ENCODE data around the gene UBA7. TPM values are rescaled to one million over a fixed set of nuclear protein-coding genes. Genes with fewer than 3 reads are reported as not detected.

UBA7 gene
- polyA plus RNA-seq, 1 of the 3 experiments (the other 2 are of a cell fraction) = 22.6 TPM

- TF ChIP-seq, protein P1, sequence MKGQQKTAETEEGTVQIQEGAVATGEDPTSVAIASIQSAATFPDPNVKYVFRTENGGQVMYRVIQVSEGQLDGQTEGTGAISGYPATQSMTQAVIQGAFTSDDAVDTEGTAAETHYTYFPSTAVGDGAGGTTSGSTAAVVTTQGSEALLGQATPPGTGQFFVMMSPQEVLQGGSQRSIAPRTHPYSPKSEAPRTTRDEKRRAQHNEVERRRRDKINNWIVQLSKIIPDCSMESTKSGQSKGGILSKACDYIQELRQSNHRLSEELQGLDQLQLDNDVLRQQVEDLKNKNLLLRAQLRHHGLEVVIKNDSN (IDR thresholded peaks at IDR 0.05; ENCODE audit: borderline replicate concordance, low read depth) = no peak
- TF ChIP-seq, protein P2, sequence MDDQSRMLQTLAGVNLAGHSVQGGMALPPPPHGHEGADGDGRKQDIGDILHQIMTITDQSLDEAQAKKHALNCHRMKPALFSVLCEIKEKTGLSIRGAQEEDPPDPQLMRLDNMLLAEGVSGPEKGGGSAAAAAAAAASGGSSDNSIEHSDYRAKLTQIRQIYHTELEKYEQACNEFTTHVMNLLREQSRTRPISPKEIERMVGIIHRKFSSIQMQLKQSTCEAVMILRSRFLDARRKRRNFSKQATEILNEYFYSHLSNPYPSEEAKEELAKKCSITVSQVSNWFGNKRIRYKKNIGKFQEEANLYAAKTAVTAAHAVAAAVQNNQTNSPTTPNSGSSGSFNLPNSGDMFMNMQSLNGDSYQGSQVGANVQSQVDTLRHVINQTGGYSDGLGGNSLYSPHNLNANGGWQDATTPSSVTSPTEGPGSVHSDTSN (IDR thresholded peaks at IDR 0.05) = no peak
- TF ChIP-seq CHD2 (IDR thresholded peaks at IDR 0.05; ENCODE audit: low read length, partially characterized antibody) = no peak
- no peak for TF ChIP-seq TCF12 (IDR thresholded peaks at IDR 0.05)
Measured at GRCh38 chr3:49855662-49856061, 41.9 kb upstream of the UBA7 start (continued).

GRCh38 chr3:49845694-49846093 is 31.9 kb upstream of the UBA7 start:
- H3K9me3 ChIP-seq = no peaks in the 10 kb centered on the region
- H3K4me2 ChIP-seq = no peak overlapping the region
- no peak overlapping the region for H3K9ac ChIP-seq
- TF ChIP-seq MXI1 (IDR thresholded peaks at IDR 0.05; ENCODE audit: low read depth, low read length) = no peak
- no peaks in the 10 kb centered on the region for H3K27me3 ChIP-seq (ENCODE audit: insufficient read depth)
- no peak for DNase-seq
- no peak overlapping the region for H3K27ac ChIP-seq (ENCODE audit: low read depth in 2 of 2, low read length in 1 of 2)
- no peak overlapping the region for H3K4me3 ChIP-seq (ENCODE audit: low read depth in 2 of 2, low read length in 1 of 2)
- POLR2A ChIA-PET = no interaction called here
- peaks cover 5 to 25% of the 10 kb centered on the region in 2 experiments for H3K36me3 ChIP-seq (replicated peaks in 1 of 2; ENCODE audit: control insufficient read depth in 1 of 2, insufficient read depth in 2 of 2, low read length in 1 of 2)
- H4K20me1 ChIP-seq (ENCODE audit: insufficient read depth) = no peaks in the 10 kb centered on the region
- H3K79me2 ChIP-seq (ENCODE audit: insufficient read depth) = peaks cover 8% of the 10 kb centered on the region; the same call in 1 of the 2 replicates
- H3K4me1 ChIP-seq (ENCODE audit: control insufficient read depth in 1 of 2, insufficient read depth in 2 of 2, low read depth in 1 of 2, low read length in 1 of 2) = peaks cover 0 to 32% of the 10 kb centered on the region in 2 experiments; a peak in 1 of 4 replicates
- 100% methylated on average over 3 of the region's 3 CpGs for WGBS (ENCODE audit: low lambda C conversion rate)
- CTCF ChIA-PET = interaction anchor here (0.7 to 1.1 kb wide), 3 partner anchors 38 to 53 kb away, joined by 3 read pairs; partner anchors contain the start of gene INKA1
- H3K9me2 ChIP-seq = no peaks in the 10 kb centered on the region
- H2AFZ ChIP-seq (ENCODE audit: low read depth) = no peak overlapping the region
- H3F3A ChIP-seq (replicated peaks; ENCODE audit: insufficient read depth) = no peaks in the 10 kb centered on the region

DNA sequence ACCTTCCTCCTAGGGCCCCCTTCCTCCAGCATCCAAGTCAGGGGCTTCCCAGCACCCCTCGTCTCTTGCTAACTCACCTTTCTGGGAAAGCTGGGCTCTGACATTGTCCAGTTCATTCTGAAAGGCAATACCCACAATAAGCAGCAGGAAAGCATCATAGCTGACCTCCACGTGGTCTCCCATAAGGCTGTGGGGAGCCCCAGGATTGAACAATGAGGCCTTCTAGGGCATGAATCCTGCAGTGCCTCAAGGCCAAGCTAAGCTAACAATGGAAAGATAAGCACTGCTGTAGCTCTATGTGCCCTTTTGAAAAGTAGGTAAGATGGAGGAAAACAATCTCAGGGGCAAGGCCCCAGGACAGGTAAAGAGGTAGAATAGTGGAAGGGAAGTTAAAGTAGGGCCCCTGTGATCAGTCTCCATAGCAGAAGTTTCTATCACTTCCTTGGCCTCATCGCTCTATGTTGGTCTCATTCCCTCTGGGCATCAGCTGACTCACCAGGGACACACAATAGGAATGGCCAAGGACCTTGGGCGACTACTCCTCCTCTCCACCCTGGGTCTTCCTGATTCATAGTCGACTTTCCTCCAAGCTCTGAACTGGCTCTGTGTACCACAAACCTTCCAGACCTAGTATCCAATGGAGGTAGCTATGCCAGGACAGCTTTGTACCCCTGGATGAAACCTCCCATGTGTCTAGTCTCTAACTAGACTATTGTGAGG is 30.9 kb upstream of the UBA7 start:
- H3K4me1 ChIP-seq (ENCODE audit: control insufficient read depth in 1 of 2, insufficient read depth in 2 of 2, low read depth in 1 of 2, low read length in 1 of 2) = peaks cover 0 to 42% of the 10 kb centered on the region in 2 experiments; a peak in 1 of 4 replicates
- CTCF ChIA-PET = interaction anchor here (1.1 kb wide), 3 partner anchors 24 to 54 kb away, joined by 3 to 6 read pairs (median 3); no protein-coding TSS in a partner anchor
- H4K20me1 ChIP-seq (ENCODE audit: insufficient read depth) = no peaks in the 10 kb centered on the region
- TF ChIP-seq POLR2AphosphoS5 (IDR thresholded peaks at IDR 0.05; ENCODE audit: low read depth, low read length) (no peak), MXI1 (IDR thresholded peaks at IDR 0.05; ENCODE audit: low read depth, low read length) (no peak), EZH2phosphoT487 (IDR thresholded peaks at IDR 0.05; ENCODE audit: borderline replicate concordance, low read depth) (no peak), CHD2 (IDR thresholded peaks at IDR 0.05; ENCODE audit: low read length, partially characterized antibody) (no peak), SIN3A (IDR thresholded peaks at IDR 0.05; ENCODE audit: borderline replicate concordance, low read depth, low read length) (no peak)
- TF ChIP-seq, protein P3, sequence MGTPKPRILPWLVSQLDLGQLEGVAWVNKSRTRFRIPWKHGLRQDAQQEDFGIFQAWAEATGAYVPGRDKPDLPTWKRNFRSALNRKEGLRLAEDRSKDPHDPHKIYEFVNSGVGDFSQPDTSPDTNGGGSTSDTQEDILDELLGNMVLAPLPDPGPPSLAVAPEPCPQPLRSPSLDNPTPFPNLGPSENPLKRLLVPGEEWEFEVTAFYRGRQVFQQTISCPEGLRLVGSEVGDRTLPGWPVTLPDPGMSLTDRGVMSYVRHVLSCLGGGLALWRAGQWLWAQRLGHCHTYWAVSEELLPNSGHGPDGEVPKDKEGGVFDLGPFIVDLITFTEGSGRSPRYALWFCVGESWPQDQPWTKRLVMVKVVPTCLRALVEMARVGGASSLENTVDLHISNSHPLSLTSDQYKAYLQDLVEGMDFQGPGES (IDR thresholded peaks at IDR 0.05; ENCODE audit: low read depth, low read length) = no peak
- DNase-seq = no peak
- H3K79me2 ChIP-seq (ENCODE audit: insufficient read depth) = no peaks in the 10 kb centered on the region
- H3K27ac ChIP-seq (ENCODE audit: low read depth in 2 of 2, low read length in 1 of 2) = no peak overlapping the region; a peak in 1 of 4 replicates
- POLR2A ChIA-PET = interaction anchor here (0.7 kb wide), 1 partner anchor 96 kb away, joined by 3 read pairs; the partner anchor contains the start of gene RBM6
- peaks cover 5 to 25% of the 10 kb centered on the region in 2 experiments for H3K36me3 ChIP-seq (replicated peaks in 1 of 2; ENCODE audit: control insufficient read depth in 1 of 2, insufficient read depth in 2 of 2, low read length in 1 of 2)
- WGBS (ENCODE audit: low lambda C conversion rate) = 75% methylated on average over 5 of the region's 5 CpGs
- no peaks in the 10 kb centered on the region for H3K9me3 ChIP-seq
- H2AFZ ChIP-seq (ENCODE audit: low read depth) = no peak overlapping the region
- no peak overlapping the region for H3K4me3 ChIP-seq (ENCODE audit: low read depth in 2 of 2, low read length in 1 of 2)
- no peaks in the 10 kb centered on the region for H3K9me2 ChIP-seq
- no peak overlapping the region for H3K9ac ChIP-seq
- no peaks in the 10 kb centered on the region for H3F3A ChIP-seq (replicated peaks; ENCODE audit: insufficient read depth)
- no peaks in the 10 kb centered on the region for H3K27me3 ChIP-seq (ENCODE audit: insufficient read depth)
- H3K4me2 ChIP-seq = no peak overlapping the region

All from SK-N-SH (cell line).